ENCODE results near the gene SLC46A3. TPM values are rescaled to one million over a fixed set of nuclear protein-coding genes. Genes with fewer than 3 reads are reported as not detected.

The SLC46A3 gene
- total and polyA plus RNA-seq, 4 donors, result 7.0 to 63.3 (median 32.6) TPM

- TF ChIP-seq HNF4A (conservative IDR thresholded peaks at IDR 0.05) (peak; percentile 14 to 60), MAX (IDR thresholded peaks at IDR 0.05) (peak; percentile 21), RAD21 (IDR thresholded peaks at IDR 0.05) (peak; percentile 60 to 63), NR2F2 (IDR thresholded peaks at IDR 0.05) (peak; percentile 65), RXRA (IDR thresholded peaks at IDR 0.05) (peak; percentile 17 to 28), FOXA1 (IDR thresholded peaks at IDR 0.05) (no peak)
Observed at GRCh38 chr13:28754698-28755545, 36.2 kb upstream of the SLC46A3 start (continued).

GRCh38 chr13:28753946-28754345 is 35.2 kb upstream of the SLC46A3 start:
- Histone ChIP-seq H3K4me1 (ENCODE audit: control insufficient read depth in 4 of 4, insufficient read depth in 4 of 4, low read length in 3 of 4) (peaks cover 2 to 7% (median 5%) of the 10 kb centered on the region in 4 donors), H3K9me3 (ENCODE audit: control insufficient read depth in 4 of 4, low read length in 3 of 4) (peaks cover 0 to 6% (median 3%) of the 10 kb centered on the region in 4 donors), H3K9ac (ENCODE audit: low read depth in 1 of 2, low read length in 2 of 2) (no peak overlapping the region), H3K27ac (ENCODE audit: low read depth in 1 of 2, low read length in 2 of 2) (peak overlapping the region in 1 of 2 donors; percentile 21), H3K4me3 (ENCODE audit: low read depth in 1 of 3, low read length in 3 of 3) (no peak overlapping the region), H3K36me3 (ENCODE audit: control insufficient read depth in 4 of 4, insufficient read depth in 3 of 4, low read depth in 1 of 4, low read length in 3 of 4) (no peaks in the 10 kb centered on the region), H3K27me3 (ENCODE audit: control insufficient read depth in 4 of 4, insufficient read depth in 4 of 4, low read length in 3 of 4) (no peaks in the 10 kb centered on the region)
- no peak for DNase-seq (ENCODE audit: low spot score)
- TF ChIP-seq YY1 (IDR thresholded peaks at IDR 0.05) (no peak), ZBTB33 (IDR thresholded peaks at IDR 0.05) (no peak), ATF3 (IDR thresholded peaks at IDR 0.05) (no peak), FOXA2 (IDR thresholded peaks at IDR 0.05) (no peak), MAX (IDR thresholded peaks at IDR 0.05) (no peak), TAF1 (conservative IDR thresholded peaks at IDR 0.05) (no peak), JUND (IDR thresholded peaks at IDR 0.05) (no peak), HNF4G (IDR thresholded peaks at IDR 0.05) (no peak), FOXA1 (IDR thresholded peaks at IDR 0.05) (no peak), RAD21 (IDR thresholded peaks at IDR 0.05) (no peak), REST (IDR thresholded peaks at IDR 0.05) (no peak), SP1 (IDR thresholded peaks at IDR 0.05) (no peak), HNF4A (conservative IDR thresholded peaks at IDR 0.05) (no peak), RXRA (IDR thresholded peaks at IDR 0.05) (no peak), EGR1 (IDR thresholded peaks at IDR 0.05; ENCODE audit: low read depth in 2 of 2) (no peak), GABPA (IDR thresholded peaks at IDR 0.05 in 1 of 2, conservative IDR thresholded peaks at IDR 0.05 in 1 of 2) (no peak), NR2F2 (IDR thresholded peaks at IDR 0.05) (no peak), CTCF (IDR thresholded peaks at IDR 0.05; ENCODE audit: low read depth, low read length, missing input control) (no peak)
- WGBS, result 92% methylated on average over 3 of the region's 3 CpGs
